Nephron (organoid): ENCODE measurements around the gene BRD1.
"Not testable (repeated sequence)": the region's sequence is repeated elsewhere in the genome, so short reads cannot be mapped to it uniquely, and the experiment has no call there.

Experiments
- H3K27ac Mint-ChIP-seq, 3 experiments: 2 replicates each; pipeline ENCODE4 v1.8.0; 2020; ENCODE audit warnings: mixed read lengths in 3 of 3, mild to moderate bottlenecking in 2 of 3, moderate library complexity in 1 of 3
- H3K27me3 Mint-ChIP-seq: 2 replicates; pipeline ENCODE4 v1.8.0; 2021; ENCODE audit warnings: low read depth, mild to moderate bottlenecking, moderate library complexity, mixed read lengths
- H3K36me3 Mint-ChIP-seq: 2 replicates; pipeline ENCODE4 v1.8.0; 2020; ENCODE audit warnings: low read depth, mixed read lengths
- H3K4me1 Mint-ChIP-seq: 2 replicates; pipeline ENCODE4 v1.8.0; 2020; ENCODE audit warnings: mixed read lengths
- H3K4me3 Mint-ChIP-seq, 3 experiments: 2 replicates each; pipeline ENCODE4 v1.8.0; 2020; ENCODE audit warnings: mild to moderate bottlenecking in 3 of 3, mixed read lengths in 3 of 3, moderate library complexity in 2 of 3
- H3K9me3 Mint-ChIP-seq: 2 replicates; pipeline ENCODE4 v1.8.0; 2020; ENCODE audit warnings: mixed read lengths
- CTCF ChIP-seq, 3 experiments: fragments of 200-600 bp; sonication (generic); IDR thresholded peaks; one replicate each; pipeline ENCODE4 v1.5.0; 2021; ENCODE audit warnings: antibody characterized with exemption in 3 of 3; ENCODE audit not compliant: unreplicated experiment in 3 of 3

BRD1 gene

DNA sequence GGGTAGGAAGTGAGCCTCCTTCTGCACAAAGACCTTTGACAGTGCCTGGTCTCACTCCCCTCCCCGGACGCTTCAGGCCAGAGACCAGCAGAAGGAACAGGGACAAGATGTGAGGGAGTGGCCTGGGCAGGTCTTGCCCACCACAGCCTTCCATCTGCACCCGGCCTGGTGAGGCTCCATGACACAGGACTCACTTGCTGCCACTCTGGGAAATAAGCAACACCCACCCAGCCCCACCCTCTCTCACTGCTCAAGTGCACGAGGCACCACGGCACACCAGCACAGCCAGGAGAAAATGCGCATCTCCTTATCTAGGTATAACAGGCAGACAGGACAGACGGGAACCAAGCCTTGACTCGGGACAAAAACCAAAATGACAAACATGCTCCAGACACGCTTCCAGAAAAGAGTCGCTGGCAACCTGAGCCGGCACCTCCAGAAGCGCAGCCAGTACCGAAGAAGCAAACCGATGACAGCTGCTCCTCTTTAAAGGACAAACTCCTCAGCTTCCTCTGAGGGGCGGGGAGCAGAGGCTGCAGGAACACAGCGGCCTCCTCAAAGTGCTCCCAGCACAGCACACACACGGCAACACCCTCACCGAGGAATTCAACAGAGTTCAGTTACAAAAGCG, 41.7 kb downstream of the BRD1 start:
- H3K27ac Mint-ChIP-seq = peak overlapping the region; percentile 44 to 75 (median 55)
- peaks cover 37% of the 10 kb centered on the region for H3K36me3 Mint-ChIP-seq
- H3K4me3 Mint-ChIP-seq = peak overlapping the region in 1 of 3 experiments; percentile 42
- H3K9me3 Mint-ChIP-seq = no peaks in the 10 kb centered on the region
- peaks cover 46% of the 10 kb centered on the region for H3K4me1 Mint-ChIP-seq
- TF ChIP-seq CTCF (IDR thresholded peaks at IDR 0.05; ENCODE audit: unreplicated experiment in 3 of 3) = no peak
- H3K27me3 Mint-ChIP-seq = peaks cover 4% of the 10 kb centered on the region

- H3K36me3 Mint-ChIP-seq = peaks cover 30% of the 10 kb centered on the region
- H3K9me3 Mint-ChIP-seq = no peaks in the 10 kb centered on the region
- no peak overlapping the region for H3K4me3 Mint-ChIP-seq
- peaks cover 46% of the 10 kb centered on the region for H3K4me1 Mint-ChIP-seq
- no peak for TF ChIP-seq CTCF (IDR thresholded peaks at IDR 0.05; ENCODE audit: unreplicated experiment in 3 of 3)
- H3K27ac Mint-ChIP-seq = no peak overlapping the region
- peaks cover 4% of the 10 kb centered on the region for H3K27me3 Mint-ChIP-seq
Measured at GRCh38 chr22:49785046-49785521, 42.6 kb downstream of the BRD1 start.

DNA sequence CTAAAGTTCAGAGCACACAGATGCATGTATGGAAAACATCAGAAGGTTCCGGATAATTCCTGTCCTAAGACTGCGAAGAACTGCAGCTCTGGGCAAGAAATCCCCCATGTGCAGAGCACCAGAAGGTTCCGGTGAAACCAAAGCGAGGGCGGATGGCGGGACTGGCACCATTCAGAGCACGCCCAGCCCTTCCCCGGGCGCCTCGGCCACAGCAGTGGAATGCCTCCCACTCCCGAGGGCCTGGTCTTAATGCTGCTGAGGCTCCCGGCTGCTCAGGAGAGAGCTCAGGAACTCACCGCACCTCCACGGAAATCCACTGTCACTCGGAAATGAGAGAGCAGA, 43.1 kb downstream of the BRD1 start:
- no peak for TF ChIP-seq CTCF (IDR thresholded peaks at IDR 0.05; ENCODE audit: unreplicated experiment in 3 of 3)
- Mint-ChIP-seq H3K4me1 (peaks cover 45% of the 10 kb centered on the region), H3K27ac (no peak overlapping the region), H3K36me3 (peaks cover 30% of the 10 kb centered on the region), H3K27me3 (peaks cover 4% of the 10 kb centered on the region), H3K9me3 (no peaks in the 10 kb centered on the region), H3K4me3 (no peak overlapping the region)

GRCh38 chr22:49783926-49784629, 43.6 kb downstream of the BRD1 start:
- peaks cover 4% of the 10 kb centered on the region for H3K27me3 Mint-ChIP-seq
- no peaks in the 10 kb centered on the region for H3K9me3 Mint-ChIP-seq
- H3K4me1 Mint-ChIP-seq = peaks cover 47% of the 10 kb centered on the region

DNA sequence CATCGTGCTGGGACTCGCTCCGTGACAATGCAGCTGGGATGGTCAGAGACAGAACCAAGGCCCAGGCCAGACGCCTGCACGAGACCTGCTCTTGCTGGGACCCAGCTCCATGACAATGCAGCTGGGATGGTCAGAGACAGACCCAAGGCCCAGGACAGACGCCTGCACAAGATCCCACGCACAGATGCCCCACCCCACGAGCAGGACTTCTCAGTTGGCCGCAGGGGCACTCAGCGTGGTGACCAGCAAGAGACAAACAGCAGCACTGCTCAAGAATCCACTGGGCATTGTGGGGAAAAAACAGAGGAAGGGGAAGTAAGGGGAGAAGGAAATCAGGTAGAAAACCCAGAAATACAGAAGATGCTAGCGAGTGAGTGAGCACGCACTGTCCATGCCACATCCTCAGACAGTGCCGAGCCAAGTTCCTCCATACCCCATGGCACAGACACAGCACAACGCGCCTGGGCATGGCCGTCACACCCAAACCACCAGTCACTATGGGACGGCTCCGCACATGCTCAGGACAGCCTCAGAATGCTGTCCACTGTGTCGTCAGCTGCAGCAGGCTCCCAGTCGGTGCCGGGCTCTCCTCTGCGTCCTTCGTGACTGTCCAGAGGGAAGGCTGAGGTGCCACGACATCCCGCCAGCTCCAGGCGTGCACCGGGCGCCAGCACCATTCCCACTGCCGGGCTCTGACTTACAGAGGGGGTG, 44.5 kb downstream of the BRD1 start:
- TF ChIP-seq CTCF (IDR thresholded peaks at IDR 0.05; ENCODE audit: unreplicated experiment in 3 of 3) = no peak
- peaks cover 49% of the 10 kb centered on the region for H3K4me1 Mint-ChIP-seq
- no peaks in the 10 kb centered on the region for H3K9me3 Mint-ChIP-seq
- H3K4me3 Mint-ChIP-seq = no peak overlapping the region
- peaks cover 4% of the 10 kb centered on the region for H3K27me3 Mint-ChIP-seq
- no peak overlapping the region for H3K27ac Mint-ChIP-seq
- peaks cover 36% of the 10 kb centered on the region for H3K36me3 Mint-ChIP-seq

More at GRCh38 chr22:49783926-49784629, 43.6 kb downstream of the BRD1 start:
- TF ChIP-seq CTCF (IDR thresholded peaks at IDR 0.05; ENCODE audit: unreplicated experiment in 3 of 3) = no peak
- H3K36me3 Mint-ChIP-seq = peaks cover 34% of the 10 kb centered on the region
- H3K4me3 Mint-ChIP-seq = no peak overlapping the region
- no peak overlapping the region for H3K27ac Mint-ChIP-seq

- H3K36me3 Mint-ChIP-seq = peaks cover 36% of the 10 kb centered on the region
- H3K27ac Mint-ChIP-seq, H3K4me3 Mint-ChIP-seq, H3K9me3 Mint-ChIP-seq, H3K27me3 Mint-ChIP-seq: not testable (repeated sequence)
- peaks cover 46% of the 10 kb centered on the region for H3K4me1 Mint-ChIP-seq
Measured at GRCh38 chr22:49781886-49782285, 45.8 kb downstream of the BRD1 start.
